Activated CD4-positive, alpha-beta T cell treated with anti-CD3 and anti-CD28 coated beads for 1 hour (primary cell): ENCODE measurements around the gene EHBP1.

ENCODE experiments used
- DNase-seq: peaks from one replicate; pipeline ENCODE4 v3.0.0-alpha.2; 2020

EHBP1 gene

DNA sequence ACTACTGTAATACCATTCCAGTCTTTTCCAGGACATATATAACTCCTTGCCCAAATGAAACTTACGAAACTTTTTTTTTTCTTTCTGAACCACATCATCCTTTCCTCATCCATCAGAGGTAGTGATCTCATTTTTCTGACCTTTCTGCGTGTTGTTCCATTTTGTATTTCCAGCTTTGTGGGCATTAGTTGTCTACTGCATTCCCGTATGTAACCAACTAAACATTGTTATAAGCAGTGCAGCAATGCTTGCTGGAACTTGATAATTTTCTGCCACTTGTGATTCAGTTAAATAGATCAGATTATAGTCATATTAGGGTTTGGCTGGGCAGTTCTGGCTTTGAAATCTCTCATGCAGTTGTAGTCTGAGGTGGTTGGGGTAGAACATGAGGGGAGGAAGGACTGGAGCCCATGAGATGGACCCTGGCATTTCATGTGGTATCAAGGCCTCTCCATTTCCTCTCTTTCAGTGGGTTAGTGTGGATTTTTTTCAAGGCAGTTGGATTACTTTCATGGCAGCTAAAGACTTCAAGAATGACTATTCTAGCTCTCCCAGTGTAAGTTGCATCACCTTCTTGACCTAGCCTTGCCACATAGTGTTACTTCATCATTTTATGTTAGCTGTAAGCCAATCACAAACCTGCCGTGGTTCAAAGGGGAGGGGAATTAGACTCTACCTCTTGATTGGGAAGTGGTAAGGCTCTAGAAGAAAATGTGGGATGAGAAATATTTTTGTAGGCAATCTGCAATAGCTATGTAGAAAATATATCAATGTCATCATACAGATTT, 80.5 kb downstream of the EHBP1 start:
- DNase-seq, result no peak

DNA sequence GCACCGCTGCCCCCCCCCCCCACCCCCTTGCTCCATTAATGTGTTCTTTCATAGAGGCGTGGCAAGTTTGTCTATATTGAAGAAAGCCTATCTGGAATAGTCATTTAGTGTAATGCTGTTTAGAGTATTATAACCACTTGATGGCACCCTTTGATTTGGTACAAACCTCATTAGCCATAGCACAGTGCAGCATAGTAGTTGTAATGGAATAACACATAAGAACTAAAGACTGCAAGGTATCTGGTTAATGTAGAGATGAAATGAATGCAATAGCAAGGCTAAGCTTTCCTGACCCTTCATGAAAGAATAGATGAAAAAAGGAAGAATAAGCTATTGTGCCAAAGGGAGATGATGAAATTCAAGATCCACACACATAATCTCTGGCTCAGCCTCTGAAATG, 81.9 kb downstream of the EHBP1 start:
- no peak for DNase-seq

GRCh38 chr2:62789518-62789917, 84.0 kb downstream of the EHBP1 start:
- DNase-seq, result no peak

DNA sequence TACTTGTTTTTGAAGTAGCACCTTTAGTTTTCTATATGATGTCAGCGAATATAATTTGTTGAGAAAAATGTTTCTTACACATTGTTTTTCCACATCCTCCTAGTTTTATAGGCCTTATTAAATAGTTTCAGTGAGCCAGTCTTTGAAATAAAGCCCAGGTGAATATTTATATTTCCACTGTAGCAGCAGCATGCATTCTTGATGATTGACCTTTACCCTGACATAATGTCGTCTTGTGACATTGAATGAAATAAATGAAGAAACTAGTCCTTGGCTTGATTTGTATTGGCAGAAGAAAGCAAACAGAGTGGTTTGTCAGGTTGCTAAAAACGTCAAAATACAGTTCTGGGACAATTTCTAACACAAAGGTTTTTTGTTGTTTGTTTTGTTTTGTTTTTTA, 84.4 kb downstream of the EHBP1 start:
- no peak for DNase-seq

DNA sequence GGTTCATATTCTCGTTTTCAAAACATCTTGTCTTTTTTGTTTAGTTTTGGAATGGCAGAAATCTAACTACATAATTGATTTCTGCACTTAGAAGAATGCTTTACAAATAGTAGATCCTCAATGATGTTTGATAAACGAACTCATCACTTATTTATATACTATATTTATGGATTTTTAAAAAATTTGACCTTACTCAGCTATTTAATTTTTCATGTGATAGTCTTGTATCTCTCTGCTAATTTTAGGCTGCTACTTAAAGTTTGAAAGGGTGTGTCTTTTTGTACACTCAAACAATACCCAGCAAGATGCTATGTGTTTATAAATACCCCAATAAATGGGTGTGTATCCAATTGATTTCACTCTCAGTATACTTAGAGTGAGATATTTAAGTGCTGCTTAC, 86.9 kb downstream of the EHBP1 start:
- DNase-seq, result no peak

GRCh38 chr2:62793213-62793612, 87.7 kb downstream of the EHBP1 start:
- no peak for DNase-seq

GRCh38 chr2:62794791-62795190, 89.3 kb downstream of the EHBP1 start:
- DNase-seq, result no peak

- no peak for DNase-seq
These were observed 89.8 kb downstream of the EHBP1 start for GRCh38 chr2:62795341-62795740.

- DNase-seq, result no peak
These were observed 91.6 kb downstream of the EHBP1 start for GRCh38 chr2:62797107-62797506.

DNA sequence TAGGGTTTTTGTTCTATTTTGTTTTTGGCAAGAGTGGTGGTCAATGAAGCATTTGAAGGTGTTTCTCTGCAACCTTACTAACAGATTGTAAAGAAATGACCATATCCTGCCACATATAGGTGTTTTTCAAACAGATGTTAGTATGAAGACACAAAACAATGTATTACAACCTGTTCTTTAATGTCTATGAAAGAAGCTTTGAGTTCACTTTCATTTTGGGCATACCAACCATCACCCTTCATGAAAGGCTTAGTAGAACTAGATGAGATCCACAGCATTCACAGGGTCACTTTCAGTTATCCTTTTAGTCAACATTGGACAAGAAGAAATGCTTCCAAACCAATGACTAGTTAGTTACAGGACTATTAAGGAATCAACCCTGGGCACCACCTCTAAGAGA, 95.1 kb downstream of the EHBP1 start:
- DNase-seq, result no peak

DNA sequence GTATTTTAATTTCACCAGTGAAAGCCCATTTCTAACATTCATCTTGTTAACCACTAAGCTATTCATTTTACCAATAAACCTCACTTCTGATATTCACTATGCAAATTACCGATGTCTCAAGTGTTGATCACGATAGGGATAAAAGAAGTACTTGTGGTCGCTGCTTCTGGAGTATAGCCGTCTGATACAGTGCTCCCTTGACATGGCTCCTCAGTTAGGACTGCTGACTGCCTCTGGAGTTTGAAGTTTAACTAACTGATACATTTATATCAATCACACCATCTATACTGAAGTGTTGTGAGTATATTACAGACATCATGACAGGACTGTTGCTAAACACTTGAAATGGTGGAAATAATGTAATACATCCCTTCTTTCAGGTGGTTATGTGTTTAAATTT, 95.6 kb downstream of the EHBP1 start:
- DNase-seq, result no peak

DNA sequence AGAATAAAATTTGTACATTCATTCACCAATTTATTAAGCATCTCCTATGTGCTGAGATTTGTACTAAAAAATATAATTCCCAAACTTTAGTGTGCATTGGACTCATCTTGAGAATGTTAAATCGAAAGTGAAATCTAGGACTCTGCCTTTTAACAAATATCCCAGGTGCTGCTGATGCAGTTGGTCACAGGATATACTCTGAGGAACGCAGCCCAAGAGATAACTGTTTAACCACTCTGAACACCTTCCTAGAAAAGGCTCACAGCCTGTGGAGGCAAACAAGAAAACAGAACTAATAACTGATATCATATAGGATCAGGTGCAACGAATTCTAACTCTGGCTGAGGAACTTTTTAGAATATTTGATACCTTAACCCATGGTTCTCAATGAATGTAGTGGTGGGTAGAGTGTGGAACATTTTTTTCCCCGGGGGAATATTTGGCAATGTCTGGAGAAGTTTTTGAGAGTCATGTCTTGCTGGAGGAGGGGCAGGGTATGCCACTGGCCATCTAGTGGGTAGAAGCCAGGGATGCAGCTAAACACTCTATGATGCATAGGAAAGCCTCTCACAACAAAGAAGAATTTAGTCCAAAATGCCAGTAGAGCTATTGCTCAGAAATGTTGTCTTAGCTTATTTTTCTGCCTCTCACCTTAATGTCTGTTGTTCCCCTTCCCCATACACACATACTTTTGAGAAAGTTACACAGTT, 96.5 kb downstream of the EHBP1 start:
- no peak for DNase-seq

DNA sequence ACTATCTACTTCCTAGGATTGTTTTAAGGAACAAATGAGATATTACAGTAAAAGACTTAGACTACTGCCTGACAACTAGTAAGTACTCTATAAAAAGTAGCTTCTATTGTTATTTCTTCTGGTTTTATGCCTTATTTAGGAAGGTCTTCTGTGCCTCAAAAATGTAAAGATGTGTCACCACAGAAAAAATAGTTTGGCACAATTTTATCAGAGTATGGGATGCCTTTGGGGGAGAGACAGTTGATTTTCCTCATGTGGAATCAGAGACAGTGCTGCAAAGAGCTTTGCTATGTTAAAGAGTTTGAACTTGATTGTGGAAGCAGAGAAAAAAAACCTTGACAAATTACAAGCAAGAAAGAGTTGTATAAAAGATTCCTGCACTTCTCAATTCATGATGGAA, 98.4 kb downstream of the EHBP1 start:
- no peak for DNase-seq

DNA sequence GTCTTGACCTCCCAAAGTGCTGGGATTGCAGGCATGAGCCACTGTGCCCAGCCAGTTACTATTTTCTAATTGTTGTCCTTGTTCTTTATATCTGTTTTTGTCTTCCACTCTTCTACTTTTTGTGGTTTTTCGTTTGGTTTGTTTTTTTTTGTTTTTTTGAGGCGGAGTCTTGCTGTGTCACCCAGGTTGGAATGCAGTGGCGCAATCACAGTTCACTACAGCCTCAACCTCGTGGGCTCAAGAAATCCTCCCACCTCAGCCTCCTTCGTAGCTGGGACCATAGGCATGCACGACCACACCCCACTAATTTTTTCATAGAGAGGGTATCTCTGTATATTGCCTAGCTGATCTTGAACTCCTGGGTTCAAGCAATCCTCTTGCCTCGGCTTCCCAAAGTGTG, 100.7 kb downstream of the EHBP1 start:
- no peak for DNase-seq

DNA sequence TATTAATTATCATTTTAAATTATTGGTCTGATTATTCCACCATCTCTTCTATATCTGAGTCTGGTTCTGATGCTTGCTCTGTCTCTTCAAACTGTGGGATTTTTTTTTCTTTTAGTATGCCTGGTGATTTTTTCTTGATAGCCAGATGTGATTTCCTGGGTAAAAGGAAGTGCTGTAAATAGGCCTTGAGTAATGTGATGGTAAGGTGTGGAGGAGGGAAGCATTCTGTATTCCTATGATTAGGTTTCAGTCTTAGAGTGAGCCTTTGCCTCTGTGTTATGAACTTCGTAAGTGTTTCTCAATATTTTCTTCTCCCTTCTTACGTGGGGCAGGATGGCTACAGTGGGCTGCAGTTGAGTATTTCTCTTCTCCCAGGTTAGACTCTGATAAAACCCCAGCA, 103.0 kb downstream of the EHBP1 start:
- DNase-seq, result no peak

- no peak for DNase-seq
These were observed 105.6 kb downstream of the EHBP1 start for GRCh38 chr2:62811086-62811485.

GRCh38 chr2:62811972-62812371, 106.5 kb downstream of the EHBP1 start:
- no peak for DNase-seq

DNA sequence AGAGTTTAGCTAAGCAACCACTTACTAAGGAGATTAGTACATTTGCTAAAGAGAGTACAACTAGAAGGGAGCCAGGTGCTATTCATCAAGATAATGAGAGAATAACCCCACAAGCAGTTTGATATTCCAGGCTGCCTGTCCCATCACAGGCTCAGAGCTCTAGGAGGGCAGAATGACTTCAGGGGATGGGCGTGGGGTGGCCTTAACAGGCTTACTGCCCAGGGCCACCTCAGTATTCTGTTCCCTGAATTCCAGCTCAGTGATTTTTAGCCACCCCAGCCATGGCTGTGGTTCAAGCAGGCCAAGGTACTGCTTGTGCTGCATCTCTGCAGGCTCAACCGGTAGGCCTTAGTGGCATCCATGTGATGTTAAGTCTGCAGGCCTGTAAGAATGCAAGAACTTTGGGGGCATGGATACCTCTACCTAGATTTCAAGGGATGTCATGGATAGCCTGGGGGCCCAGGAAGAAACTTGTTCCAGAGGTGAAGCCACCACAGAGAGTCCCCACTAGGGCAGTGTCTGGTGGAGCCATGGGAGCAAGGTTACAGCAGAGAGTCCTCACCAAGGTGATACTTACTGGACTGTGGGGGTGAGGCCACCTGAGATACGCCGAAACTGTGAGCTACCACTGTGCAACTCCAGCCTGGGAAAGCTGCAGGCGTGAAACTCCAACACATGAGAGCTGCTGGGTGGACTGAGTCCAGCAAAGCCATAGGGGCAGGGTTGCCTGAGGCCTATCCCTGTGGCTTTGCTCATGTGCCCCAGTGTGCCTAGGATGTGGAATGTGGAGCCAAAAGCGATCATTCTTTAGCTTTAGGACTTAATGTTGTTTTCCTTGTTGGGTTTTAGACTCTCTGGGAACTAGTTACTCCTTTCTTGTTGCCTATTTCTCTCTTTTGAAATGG, 107.7 kb downstream of the EHBP1 start:
- no peak for DNase-seq

DNA sequence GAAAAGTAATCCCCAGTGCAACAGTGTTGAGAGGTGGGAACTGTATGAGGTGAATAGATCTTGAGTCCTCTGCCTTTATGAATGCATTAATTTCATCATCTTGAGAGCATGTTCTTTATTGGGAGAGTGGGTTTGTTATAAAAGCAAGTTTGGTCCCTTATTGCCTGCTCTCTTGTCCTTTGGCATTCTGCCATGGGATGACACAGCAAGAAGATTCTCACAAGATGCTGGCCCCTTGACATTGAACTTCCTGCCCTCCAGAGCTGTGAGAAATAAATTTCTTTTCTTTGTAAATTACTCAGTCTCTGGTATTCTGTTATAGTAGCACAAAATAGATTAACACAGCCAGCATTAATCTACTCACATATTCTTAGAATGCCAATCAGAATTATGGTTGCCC, 108.6 kb downstream of the EHBP1 start:
- DNase-seq, result no peak

DNA sequence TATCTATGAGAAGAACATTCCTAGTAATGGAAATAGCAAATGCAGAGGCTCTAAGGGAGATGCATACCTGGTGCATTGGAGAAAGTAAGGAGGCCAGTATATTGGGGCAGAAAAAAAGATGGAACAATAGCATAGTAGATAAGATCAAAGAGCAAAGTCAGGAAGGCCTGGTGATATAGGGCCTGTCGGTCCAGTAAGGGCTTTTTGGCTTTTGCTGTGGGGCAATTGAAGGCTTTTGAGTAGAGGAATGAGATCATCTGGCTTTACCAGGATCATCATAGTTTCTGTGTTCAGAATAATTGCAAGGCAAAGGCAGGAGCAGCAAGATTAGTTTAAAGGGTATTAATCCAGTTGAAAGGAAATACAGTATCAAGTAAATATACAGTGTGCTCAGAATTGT, 111.8 kb downstream of the EHBP1 start:
- no peak for DNase-seq

- DNase-seq, result no peak
These were observed 112.6 kb downstream of the EHBP1 start for GRCh38 chr2:62817995-62818713.

- no peak for DNase-seq
These were observed 117.0 kb downstream of the EHBP1 start for GRCh38 chr2:62822549-62822948.

- no peak for DNase-seq
These were observed 118.9 kb downstream of the EHBP1 start for GRCh38 chr2:62824388-62824787.
